Thyroid gland (tissue), 4 donors: Measurements from ENCODE around the gene TMEM51. TPM values are rescaled to one million over a fixed set of nuclear protein-coding genes. Genes with fewer than 3 reads are reported as not detected.

Experiments
- DNase-seq, 2 donors: peaks; one replicate each; pipeline ENCODE4 v3.0.0-alpha.2; 2019
- H3K27ac ChIP-seq, 3 donors: fragments of 200-600 bp; sonication (generic); 1 replicate in 2 of 3; 2 replicates in 1 of 3; pipeline ENCODE4 v1.5.1; 2016 to 2019; ENCODE audit warnings: mild to moderate bottlenecking in 1 of 3, moderate library complexity in 1 of 3
- H3K27me3 ChIP-seq: fragments of 200-600 bp; sonication (generic); one replicate; pipeline ENCODE4 v1.5.1; 2019
- H3K36me3 ChIP-seq, 2 donors: fragments of 200-600 bp; sonication (generic); one replicate each; pipeline ENCODE4 v1.5.1; 2016 to 2019
- H3K4me1 ChIP-seq, 2 donors: fragments of 200-600 bp; sonication (generic); one replicate each; pipeline ENCODE4 v1.5.1; 2017 to 2019
- H3K4me3 ChIP-seq, 3 donors: fragments of 200-600 bp; sonication (generic); replicated peaks in 1 of 3; 1 replicate in 2 of 3; 2 replicates in 1 of 3; pipeline ENCODE4 v1.5.1; 2016; ENCODE audit warnings: mild to moderate bottlenecking in 1 of 3
- H3K9me3 ChIP-seq: fragments of 200-600 bp; sonication (generic); one replicate; pipeline ENCODE4 v1.5.1; 2017
- POLR2A ChIP-seq, 2 donors: fragments of 450-650 bp; IDR thresholded peaks; one replicate each; pipeline ENCODE4 v1.6.1; 2017; ENCODE audit warnings: antibody characterized with exemption in 2 of 2, mild to moderate bottlenecking in 2 of 2, moderate library complexity in 1 of 2
- WGBS, 2 donors: methylation state at CpG; one replicate each; pipeline ENCODE4 v1.1.5; 2017; 5-methylcytosine and 5-hydroxymethylcytosine counted together
- intact Hi-C: fragments of 100-400 bp; cut with DNase I; formaldehyde crosslinking; loops from one replicate; pipeline ENCODE4 v1.15.1; 2023
- total RNA-seq, 4 donors: library from RNA; depleted of rRNA; stranded (reverse); fragments of >200 nt; gene quantifications; one replicate each; pipeline ENCODE4 v1.2.3, GENCODE V29; 2016
- TF ChIP-seq, protein P1 (sequence below), 6 experiments: fragments of 200-600 bp in 3 of 6; fragments of 450-650 bp in 3 of 6; sonication (generic) in 3 of 6; IDR thresholded peaks; one replicate each; pipeline ENCODE4 v1.5.1; 2016 to 2019; ENCODE audit warnings: antibody characterized with exemption in 6 of 6, mild to moderate bottlenecking in 2 of 6, inconsistent platforms in 1 of 6, moderate library complexity in 1 of 6

Gene TMEM51
- total RNA-seq, 4 donors from 2014 or later = 3.7 to 12.0 (median 6.4) TPM

DNA sequence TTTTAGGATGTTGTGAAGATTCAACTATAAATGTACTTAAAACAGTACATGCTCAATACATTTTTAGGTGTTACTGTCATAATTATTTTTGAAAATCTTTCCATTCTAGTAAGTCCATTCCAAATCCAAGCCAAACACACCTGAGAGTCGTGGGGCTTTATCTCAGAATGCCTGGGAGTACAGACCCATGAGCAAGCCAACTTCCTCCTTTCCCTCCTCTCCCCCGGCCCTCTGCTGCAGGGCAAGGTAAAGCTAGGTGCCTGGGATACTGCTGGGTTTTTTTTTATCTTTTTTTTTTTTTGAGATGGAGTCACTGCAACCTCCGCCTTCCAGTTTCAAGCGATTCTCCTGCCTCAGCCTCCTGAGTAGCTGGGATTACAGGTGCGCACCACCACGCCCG lies 16.5 kb downstream of the TMEM51 start:
- 95 to 97% methylated on average over 7 of the region's 7 CpGs for WGBS, 2 donors
- TF ChIP-seq, protein P1, sequence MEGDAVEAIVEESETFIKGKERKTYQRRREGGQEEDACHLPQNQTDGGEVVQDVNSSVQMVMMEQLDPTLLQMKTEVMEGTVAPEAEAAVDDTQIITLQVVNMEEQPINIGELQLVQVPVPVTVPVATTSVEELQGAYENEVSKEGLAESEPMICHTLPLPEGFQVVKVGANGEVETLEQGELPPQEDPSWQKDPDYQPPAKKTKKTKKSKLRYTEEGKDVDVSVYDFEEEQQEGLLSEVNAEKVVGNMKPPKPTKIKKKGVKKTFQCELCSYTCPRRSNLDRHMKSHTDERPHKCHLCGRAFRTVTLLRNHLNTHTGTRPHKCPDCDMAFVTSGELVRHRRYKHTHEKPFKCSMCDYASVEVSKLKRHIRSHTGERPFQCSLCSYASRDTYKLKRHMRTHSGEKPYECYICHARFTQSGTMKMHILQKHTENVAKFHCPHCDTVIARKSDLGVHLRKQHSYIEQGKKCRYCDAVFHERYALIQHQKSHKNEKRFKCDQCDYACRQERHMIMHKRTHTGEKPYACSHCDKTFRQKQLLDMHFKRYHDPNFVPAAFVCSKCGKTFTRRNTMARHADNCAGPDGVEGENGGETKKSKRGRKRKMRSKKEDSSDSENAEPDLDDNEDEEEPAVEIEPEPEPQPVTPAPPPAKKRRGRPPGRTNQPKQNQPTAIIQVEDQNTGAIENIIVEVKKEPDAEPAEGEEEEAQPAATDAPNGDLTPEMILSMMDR (IDR thresholded peaks at IDR 0.05) = no peak
- Histone ChIP-seq H3K4me3 (no peak overlapping the region), H3K9me3 (no peaks in the 10 kb centered on the region), H3K36me3 (no peaks in the 10 kb centered on the region), H3K27me3 (no peaks in the 10 kb centered on the region), H3K27ac (no peak overlapping the region), H3K4me1 (peaks cover 8 to 32% of the 10 kb centered on the region in 2 donors)
- intact Hi-C loops = no loop called here
- DNase-seq = no peak

- H3K4me1 ChIP-seq = peaks cover 8 to 32% of the 10 kb centered on the region in 2 donors
- H3K9me3 ChIP-seq = no peaks in the 10 kb centered on the region
- no peak for DNase-seq
- H3K36me3 ChIP-seq = no peaks in the 10 kb centered on the region
- H3K4me3 ChIP-seq = no peak overlapping the region
- TF ChIP-seq, protein P1 (IDR thresholded peaks at IDR 0.05) = no peak
- no peak for TF ChIP-seq POLR2A (IDR thresholded peaks at IDR 0.05)
- intact Hi-C loops = no loop called here
- 84 to 86% methylated on average over 15 of the region's 15 CpGs for WGBS, 2 donors
- peak overlapping the region in 1 of 3 donors; percentile 23 for H3K27ac ChIP-seq
- H3K27me3 ChIP-seq = no peaks in the 10 kb centered on the region
These were observed 17.8 kb downstream of the TMEM51 start for GRCh38 chr1:15171271-15171908.

DNA sequence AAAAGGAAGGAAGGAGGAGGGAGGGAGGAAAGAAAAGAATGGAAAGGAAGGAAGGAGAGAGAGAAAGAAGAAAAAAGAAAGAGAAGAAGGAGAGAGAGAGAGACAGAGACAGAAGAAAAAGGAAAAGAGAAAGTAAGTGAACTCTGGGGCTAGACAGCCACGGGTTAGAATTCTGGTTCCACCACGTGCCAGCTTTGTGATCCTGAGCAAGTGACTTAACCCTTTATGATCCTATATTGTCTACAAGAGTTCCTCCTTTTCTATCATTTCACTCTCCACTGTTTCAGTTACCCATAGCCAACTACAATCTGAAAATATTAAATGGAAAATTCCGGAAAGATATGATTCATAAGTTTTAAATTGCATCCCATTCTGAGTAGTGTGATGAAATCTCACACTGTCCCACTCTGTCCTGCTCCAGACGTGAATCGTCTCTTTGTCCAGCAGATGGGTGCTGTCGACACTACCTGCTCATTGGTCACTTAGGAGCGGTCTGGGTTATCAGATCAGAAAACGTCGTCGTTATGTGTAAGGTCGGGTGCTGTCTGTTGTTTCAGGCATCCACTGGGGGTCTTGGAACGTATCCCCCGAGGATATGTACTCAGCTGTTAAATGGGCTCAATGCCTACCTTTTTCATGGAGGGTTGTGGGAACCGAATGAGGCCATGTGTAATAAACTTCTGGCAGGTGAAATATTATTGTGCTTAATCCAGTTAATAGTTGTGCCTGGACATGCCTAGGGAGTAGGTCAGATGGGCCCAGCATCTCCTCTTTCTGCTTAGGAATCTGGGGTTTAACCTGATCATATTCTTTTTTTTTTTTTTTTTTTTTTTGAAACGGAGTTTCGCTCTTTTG lies 19.1 kb downstream of the TMEM51 start:
- intact Hi-C loops = no loop called here
- no peaks in the 10 kb centered on the region for H3K27me3 ChIP-seq
- no peaks in the 10 kb centered on the region for H3K36me3 ChIP-seq
- no peaks in the 10 kb centered on the region for H3K9me3 ChIP-seq
- 70 to 74% methylated on average over 16 of the region's 16 CpGs for WGBS, 2 donors
- TF ChIP-seq, protein P1 (IDR thresholded peaks at IDR 0.05) = no peak
- no peak for TF ChIP-seq POLR2A (IDR thresholded peaks at IDR 0.05)
- DNase-seq = no peak
- H3K4me3 ChIP-seq = no peak overlapping the region
- no peak overlapping the region for H3K27ac ChIP-seq
- peaks cover 8 to 32% of the 10 kb centered on the region in 2 donors for H3K4me1 ChIP-seq

GRCh38 chr1:15173863-15174614 lies 20.5 kb downstream of the TMEM51 start:
- 48 to 59% methylated on average over 11 of the region's 11 CpGs for WGBS, 2 donors
- peak; percentile 29 to 35 for DNase-seq
- intact Hi-C loops = no loop called here
- TF ChIP-seq, protein P1 (IDR thresholded peaks at IDR 0.05) = no peak
- TF ChIP-seq POLR2A (IDR thresholded peaks at IDR 0.05) = no peak
- Histone ChIP-seq H3K27me3 (no peaks in the 10 kb centered on the region), H3K27ac (no peak overlapping the region), H3K4me1 (peaks cover 8 to 23% of the 10 kb centered on the region in 2 donors), H3K9me3 (no peaks in the 10 kb centered on the region), H3K36me3 (no peaks in the 10 kb centered on the region), H3K4me3 (no peak overlapping the region)
